GM20431 (cell line): Measurements from ENCODE around the gene TCN1.
"Not testable (repeated sequence)": the region's sequence is repeated elsewhere in the genome, so short reads cannot be mapped to it uniquely, and the experiment has no call there.

Experiments
- in situ Hi-C: fragments of 300-500 bp; cut with MseI, MboI; formaldehyde crosslinking; loops from one replicate; pipeline ENCODE4 v1.15.0; 2020; ENCODE audit warnings: low sequenced_read_pairs; ENCODE audit not compliant: unreplicated experiment

The TCN1 gene, protein sequence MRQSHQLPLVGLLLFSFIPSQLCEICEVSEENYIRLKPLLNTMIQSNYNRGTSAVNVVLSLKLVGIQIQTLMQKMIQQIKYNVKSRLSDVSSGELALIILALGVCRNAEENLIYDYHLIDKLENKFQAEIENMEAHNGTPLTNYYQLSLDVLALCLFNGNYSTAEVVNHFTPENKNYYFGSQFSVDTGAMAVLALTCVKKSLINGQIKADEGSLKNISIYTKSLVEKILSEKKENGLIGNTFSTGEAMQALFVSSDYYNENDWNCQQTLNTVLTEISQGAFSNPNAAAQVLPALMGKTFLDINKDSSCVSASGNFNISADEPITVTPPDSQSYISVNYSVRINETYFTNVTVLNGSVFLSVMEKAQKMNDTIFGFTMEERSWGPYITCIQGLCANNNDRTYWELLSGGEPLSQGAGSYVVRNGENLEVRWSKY

DNA sequence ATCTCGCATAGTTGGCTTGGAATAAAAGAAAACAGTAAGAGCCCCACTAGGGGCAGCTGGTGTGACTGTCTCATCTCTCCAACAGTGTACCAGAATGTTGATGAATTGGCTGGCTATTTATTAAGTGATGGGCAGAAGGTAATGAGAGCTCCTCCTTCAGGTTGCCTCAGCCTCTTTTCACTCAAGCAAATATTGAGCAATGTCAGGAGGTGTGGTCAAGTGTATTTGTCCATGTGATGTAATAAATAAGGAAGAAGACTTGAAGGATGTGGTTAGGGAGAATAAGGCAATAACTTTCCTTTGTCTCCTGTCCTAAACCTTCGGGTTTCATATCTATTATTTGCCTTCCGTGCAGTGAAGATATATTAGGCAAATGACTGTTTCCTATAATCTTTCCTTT, at the start of gene TCN1:
TSS of gene TCN1 (minus strand) at position 91 of the 400 bp plus-strand sequence. CDS start at position 74, 17 bp downstream.
- in situ Hi-C loops: no loop called here

DNA sequence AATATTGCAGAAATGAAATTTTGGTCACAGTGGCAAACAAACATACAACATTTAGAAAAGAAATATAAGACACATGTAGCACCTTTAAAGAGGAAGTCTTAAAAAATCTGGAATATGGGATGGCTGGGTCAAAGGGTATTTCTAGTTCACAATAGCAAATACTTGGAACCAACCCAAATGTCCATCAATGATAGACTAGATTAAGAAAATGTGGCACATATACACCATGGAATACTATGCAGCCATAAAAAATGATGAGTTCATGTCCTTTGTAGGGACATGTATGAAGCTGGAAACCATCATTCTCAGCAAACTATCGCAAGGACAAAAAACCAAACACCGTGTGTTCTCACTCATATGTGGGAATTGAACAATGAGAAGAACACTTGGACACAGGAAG, 37.3 kb upstream of the TCN1 start:
- in situ Hi-C loops: not testable (repeated sequence)

DNA sequence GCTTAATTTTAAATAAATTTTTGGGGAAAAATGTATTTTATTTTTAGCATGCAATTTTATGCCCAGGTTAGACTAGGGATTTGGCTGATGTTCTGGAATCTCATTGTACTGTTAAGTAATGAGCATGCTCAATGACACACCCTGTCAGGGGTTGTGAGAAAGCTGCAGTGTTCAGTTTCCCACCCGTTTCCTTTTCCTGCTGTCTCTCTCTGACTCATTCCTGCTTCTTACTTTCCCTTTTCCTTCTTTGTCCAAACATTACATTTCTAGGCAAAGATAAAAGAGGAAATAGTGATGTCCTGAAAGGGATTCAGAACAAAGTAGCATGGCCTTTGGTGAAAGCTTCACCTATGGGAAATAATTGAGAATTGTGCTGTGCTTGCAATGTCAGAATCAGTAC, 35.0 kb upstream of the TCN1 start:
- in situ Hi-C loops: no loop called here

DNA sequence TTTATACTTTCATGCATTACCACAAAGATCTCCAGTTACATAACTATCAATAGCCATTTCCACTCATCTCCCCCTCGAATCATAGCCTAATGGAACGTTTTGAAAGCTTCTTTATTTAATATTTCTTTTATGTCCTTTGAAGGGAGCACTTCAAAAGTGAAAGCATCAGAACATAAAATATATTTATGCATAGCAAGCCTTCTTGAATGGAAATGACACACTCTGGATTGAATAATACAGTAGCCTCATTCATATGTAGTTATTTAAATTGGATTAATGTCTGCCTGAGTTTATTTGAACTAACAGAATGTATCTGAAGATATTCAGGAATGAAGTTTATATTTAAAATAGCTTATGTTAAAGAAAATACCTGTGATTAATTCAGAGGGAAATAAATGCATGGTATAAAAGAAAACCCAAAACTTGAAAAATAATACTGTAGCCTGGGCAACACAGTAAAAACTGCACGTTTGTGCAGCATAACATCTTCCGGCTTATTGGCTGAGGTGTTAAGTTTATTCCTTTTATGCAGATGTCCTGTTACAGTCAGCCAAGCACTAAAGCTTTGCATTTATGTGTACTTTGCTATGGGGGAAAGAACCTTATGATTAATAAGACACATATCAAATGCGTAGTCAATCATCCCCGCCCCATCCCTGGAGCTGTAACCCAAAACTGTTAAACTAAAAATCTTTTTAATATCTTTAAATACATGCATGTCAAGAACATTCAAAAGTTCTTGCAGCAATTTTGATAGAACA, 34.3 kb upstream of the TCN1 start:
- in situ Hi-C loops: no loop called here

DNA sequence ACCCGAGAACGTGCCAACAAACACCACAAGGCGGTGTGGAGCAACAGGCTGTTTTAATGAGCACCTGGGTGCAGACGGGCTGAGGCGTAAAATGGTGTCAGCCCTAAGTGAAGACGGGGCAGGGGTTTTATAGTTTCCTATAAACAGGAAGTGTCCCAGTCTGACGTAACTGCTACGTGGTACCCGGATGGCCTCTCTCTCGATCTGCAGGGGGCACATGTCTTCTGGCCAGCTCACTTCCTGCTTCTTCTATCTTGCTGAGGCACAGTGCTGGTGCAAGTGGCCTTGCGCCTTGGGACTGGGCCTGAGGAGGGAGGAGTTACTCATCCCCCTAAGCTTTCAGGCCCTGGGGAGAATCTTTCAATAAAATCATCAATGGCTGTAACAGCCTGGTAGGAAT, 33.2 kb upstream of the TCN1 start:
- in situ Hi-C loops: no loop called here

DNA sequence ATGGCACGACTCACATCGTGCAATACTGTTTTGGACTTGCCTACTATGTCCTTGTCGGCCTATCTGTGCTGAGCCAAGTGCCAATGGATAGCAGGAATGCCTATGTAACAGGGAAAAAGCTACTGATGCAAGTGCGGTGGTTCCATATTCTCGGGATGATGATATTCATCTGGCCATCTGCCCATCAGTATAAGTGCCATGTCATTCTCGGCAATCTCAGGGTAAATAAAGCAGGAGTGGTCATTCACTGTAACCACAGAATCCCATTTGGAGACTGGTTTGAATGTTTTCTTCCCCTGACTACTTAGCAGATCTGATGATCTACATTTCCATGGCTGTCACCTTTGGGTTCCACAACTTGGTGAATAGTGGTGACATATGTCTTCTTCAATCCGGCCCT, 32.4 kb upstream of the TCN1 start:
- in situ Hi-C loops: no loop called here

DNA sequence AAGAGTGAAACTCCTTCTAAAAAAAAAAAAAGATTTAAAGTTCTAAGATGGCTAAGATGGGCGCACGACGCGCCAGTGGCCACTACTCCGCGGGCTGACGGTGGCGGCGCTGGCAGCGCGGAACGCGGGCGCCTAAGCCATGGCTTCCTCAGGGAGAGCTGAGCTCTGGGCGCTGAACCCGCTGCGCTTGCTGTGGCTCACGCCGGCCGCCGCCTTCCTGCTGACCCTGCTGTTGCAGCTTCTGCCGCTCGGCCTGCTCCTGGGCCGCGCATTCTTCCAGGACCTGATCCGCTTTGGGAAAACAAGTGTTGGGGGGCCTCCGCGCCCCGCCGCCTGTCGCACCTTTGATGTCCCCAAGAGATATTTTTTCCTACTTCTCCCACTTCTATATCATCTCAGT, 31.8 kb upstream of the TCN1 start:
- in situ Hi-C loops: no loop called here

DNA sequence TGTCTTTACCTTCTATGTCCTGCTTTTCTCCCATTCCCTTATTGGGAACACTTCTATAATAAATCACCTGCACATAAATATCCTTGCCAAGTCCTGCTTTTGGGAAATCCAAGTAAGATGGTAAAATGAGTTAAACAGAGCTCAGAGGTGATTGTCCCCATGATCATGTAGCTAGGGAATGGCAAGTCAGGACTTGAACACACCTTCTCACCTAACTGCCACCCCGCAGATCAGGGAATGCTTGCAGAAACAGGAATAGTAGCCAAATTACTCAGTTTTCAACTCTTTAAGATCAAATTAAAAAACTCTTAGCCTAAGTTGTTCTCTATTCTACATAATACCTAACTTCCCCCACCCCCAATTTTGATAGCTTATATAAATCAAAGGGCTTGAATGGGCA, 28.3 kb upstream of the TCN1 start:
- in situ Hi-C loops: no loop called here

DNA sequence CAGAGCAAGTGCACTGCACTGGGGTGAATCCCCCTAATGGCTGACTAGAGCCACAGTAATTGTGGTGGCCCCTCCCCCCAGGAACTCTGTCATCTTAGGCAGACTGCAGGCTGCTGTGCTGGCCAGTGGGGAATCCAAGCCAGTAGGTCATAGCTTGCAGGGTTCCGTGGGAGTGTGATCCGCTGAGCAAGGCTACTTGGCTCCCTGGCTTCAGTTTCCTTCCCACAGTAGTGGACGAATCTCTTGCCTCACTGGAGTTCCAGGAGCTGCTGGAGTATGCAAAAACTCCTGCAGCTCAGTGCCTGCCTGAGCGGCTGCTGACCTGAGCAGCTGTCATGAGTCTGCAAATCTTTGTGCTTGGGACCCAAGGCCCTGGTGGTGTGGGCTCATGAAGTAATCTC, 25.5 kb upstream of the TCN1 start:
- in situ Hi-C loops: no loop called here

DNA sequence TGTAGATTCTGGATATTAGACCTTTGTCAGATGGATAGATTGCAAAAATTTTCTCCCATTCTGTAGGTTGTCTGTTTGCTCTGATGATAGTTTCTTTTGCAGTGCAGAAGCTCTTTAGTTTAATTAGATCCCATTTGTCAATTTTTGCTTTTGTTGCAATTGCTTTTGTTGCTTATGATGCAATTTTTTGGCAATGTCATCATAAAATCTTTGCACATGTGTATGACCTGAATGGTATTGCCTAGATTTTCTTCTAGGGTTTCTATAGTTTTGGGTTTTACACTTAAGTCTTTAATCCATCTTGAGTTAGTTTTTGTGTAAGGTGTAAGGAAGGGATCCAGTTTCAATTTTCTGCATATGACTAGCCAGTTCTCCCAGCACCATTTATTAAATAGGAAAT, 20.9 kb upstream of the TCN1 start:
- in situ Hi-C loops: not testable (repeated sequence)

DNA sequence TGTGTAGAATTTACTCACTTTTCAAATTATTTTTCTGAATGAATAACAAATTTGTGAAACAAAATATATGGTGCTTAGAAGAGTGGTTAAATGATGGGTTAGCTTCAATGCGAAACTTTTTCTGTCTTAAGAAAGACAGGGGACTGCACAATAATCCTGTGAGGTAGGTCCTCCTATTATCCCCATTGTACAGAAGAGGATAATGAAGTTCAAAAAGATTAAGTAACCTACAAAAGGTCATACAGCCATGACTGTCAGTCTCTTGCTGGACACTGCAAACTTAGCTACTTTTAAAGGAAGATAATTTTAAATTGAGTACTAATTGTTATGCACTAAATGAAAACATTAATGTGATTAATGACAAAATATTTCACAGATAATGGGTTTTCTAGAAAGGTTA, 17.3 kb upstream of the TCN1 start:
- in situ Hi-C loops: no loop called here

DNA sequence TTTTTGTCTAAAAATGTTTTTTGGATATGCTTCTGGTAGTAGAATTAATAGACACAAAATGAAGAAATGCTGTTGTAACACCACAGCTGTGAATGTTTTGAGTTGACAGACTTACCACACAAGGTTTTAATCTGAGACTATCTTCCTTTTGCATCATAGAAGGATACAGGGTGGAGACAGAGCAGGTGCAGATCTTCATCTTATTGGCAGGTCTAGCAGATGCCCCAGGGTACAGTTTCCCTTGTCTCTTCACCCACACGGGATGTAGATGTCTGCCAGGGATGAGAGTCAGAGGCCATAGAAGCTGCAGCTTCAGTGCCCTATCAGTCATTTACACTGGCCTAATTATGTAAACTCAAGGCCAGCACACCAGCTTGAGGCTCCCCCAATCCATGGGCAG, 13.3 kb upstream of the TCN1 start:
- in situ Hi-C loops: no loop called here

DNA sequence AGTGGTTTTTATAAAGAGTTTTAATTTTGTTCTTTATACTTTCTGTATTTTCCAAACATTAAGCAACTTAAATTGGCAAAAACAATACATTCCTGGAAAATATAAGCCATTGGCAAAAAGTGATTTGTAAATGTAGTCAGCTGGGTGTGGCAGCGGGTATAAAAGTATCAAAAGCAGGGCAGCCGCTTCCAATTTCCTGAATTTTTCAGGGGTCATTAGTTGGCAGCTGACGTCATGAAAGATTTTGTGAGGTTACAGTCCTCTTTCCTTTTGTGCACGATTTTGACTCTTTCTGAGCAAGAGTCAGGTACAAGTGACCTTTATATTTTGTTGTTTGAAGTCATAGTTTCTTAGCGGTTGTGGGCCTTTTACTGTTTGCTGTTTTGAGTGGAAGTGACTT, 12.3 kb upstream of the TCN1 start, which contains the start of gene OOSP3:
TSS of gene OOSP3 (plus strand) at position 208 of the 400 bp plus-strand sequence. CDS start at position 235, 27 bp downstream.
- in situ Hi-C loops: no loop called here

DNA sequence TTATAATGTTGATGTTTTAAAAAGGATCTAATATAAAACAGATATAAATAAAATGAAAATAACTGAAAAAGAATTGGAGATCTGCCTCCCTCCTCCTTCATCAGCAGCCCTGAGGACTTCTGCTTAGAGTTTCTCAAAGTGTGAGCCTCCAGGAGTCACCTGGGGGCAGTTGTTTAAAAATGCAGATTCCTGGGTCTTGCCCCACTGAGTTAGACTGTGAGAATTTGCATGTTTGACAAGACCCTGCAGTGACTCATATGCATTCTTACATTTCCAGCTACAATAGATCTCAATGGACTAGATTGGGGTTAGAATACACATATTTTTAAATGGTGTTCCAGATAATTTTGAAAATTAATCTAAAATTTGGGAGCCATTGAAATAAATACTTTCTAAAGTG, 11.5 kb upstream of the TCN1 start:
- in situ Hi-C loops: no loop called here

DNA sequence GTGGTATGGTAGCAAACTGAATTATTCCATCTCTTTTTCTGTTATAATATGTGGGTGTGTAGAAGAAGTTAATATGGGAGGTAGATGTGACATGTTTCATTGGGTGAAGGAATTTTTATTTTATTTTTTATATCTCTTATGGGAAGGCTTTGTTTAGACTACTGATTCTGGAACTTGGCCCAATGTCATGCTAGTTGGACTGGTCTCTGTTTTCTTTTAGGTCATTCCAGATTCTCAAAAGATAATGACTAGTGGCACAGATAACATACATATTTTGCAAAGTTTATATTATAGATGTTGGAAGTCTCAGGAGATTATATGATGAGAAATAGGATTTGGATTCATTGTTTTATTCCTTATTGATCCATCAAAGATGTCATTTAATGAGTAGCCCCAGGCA, 11.0 kb upstream of the TCN1 start:
- in situ Hi-C loops: no loop called here

DNA sequence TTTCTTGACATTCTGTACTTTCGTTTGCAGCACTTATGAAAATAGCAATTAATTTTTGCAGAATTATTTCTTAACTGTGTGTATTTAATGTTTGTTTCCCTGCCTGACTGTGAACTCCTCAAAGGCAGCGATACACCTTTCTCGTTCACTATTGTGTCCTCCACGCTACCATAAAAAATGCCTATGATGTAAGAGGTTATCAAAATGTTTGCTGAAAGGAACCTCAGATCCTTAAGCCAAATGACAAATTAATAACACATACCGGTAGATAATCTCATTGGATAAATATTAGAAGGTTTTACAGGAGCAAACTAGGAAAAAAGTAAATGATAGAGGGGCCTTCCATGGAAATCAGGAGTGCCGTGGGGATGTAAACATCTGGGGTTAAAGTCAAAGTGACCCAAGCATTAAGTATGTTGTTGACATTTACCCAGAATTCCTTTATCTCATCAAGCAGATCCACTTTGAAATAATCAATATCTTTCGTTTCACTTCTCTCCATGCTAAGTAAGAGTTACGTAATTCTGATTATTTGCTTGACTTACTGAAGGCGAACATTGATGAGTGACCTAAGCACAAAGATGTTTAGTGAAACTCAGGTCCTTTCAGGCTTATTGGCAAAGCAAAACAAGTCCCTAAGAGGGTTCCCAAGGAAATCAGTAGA, 9.7 kb upstream of the TCN1 start:
- in situ Hi-C loops: no loop called here

DNA sequence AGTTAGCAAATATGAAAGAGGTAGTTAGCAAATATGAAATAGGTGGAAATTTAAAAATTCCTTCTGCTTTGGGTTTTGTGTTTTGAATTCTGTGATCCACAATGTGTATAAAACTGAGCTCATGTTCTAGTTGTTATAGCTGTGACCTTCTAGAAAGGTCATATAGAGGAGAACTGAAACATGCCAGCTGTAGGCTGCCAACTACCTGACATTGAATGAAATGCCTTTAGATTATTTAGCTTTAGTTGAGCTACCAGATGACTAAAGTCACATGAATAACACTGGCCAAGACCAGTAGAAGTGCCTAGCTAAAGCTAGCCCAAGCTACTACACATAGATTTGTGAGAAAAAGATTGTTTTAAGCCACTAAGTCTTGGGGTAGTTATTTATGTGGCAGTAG, 5.8 kb upstream of the TCN1 start:
- in situ Hi-C loops: no loop called here

DNA sequence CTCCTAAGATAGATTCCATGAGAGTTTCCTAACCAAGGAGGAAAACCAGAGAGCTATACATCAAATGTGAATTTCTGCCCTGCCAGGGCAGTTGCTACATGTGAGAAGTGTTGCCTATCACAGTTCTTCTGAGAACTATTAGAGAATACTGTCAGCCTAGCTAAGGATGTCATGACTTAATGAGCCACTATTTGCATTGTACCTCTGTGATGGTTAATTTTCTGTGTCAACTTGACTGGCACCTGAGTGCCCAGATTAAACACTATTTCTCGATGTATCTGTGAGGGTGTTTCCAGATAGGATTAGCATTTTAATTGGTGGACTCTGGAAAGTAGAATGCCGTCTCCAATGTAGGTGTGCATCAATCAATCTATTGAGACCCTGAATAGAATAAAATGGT, 1.7 kb upstream of the TCN1 start:
- in situ Hi-C loops: no loop called here

DNA sequence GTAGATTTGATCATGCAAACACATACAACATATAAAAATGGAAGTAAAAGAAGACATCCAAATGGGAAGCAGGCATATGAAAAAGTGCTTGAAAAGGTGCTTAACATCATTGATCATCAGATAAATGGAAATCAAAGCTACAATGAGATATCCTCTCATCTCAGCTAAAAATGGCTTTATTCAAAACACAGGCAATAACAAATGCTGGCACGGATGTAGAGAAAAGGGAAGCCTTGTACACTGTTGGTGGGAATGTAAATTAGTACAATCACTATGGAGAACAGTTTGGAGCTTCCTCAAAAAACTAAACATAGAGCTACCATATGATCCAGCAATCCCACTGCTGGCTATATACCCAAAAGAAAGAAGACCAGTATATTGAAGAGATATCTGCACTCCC, 549 bp upstream of the TCN1 start:
- in situ Hi-C loops: no loop called here

DNA sequence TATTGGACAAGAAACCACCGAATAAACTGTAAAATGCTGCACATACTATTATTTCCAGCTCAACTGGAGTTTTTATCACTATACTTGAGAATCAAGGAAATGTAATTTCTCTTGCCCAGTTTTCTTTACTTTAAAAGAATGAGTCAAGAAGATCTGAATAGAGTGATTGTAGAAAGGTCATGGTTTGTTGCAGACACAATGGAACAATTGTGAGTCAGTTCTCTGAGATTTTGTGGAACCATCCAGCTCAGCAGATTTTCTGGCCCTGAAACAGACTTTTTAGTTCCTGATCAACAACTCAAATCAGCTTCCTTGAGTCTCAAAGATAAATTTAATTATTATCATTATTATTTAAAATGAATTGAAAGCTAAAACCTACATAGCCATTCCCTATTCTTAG, 1.3 kb downstream of the TCN1 start:
- in situ Hi-C loops: no loop called here

DNA sequence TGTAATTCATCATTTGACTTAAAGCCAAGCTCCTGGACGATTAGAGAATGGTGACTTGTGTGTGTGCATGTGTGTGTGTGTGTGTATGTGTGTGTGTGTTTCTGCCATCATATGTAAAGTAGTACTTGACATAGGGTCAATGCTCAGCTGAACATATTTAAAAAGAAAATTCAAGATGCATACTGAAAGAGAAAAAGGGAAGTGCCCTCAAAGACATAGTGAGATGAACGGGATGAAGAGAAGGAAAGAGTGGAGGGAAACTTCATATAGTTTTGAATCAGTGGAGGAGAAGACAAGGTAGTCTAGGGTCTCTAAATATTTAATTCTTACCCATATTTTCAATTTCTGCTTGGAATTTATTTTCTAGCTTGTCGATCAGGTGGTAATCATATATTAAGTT, 4.0 kb downstream of the TCN1 start:
- in situ Hi-C loops: no loop called here
